AML-193 (cell line): ENCODE results near the gene IGFBP2.

Source experiments
- DNase-seq, 2 experiments: peaks; one replicate each; lab custom pipeline; 2025; lab: John Stamatoyannopoulos, UW

IGFBP2 gene

GRCh38 chr2:216711348-216711747, 78.1 kb downstream of the IGFBP2 start:
- no peak for DNase-seq

- no peak for DNase-seq
Observed at GRCh38 chr2:216713691-216714336, 80.6 kb downstream of the IGFBP2 start.
